ENCODE results near the gene ZNF789.

DNA sequence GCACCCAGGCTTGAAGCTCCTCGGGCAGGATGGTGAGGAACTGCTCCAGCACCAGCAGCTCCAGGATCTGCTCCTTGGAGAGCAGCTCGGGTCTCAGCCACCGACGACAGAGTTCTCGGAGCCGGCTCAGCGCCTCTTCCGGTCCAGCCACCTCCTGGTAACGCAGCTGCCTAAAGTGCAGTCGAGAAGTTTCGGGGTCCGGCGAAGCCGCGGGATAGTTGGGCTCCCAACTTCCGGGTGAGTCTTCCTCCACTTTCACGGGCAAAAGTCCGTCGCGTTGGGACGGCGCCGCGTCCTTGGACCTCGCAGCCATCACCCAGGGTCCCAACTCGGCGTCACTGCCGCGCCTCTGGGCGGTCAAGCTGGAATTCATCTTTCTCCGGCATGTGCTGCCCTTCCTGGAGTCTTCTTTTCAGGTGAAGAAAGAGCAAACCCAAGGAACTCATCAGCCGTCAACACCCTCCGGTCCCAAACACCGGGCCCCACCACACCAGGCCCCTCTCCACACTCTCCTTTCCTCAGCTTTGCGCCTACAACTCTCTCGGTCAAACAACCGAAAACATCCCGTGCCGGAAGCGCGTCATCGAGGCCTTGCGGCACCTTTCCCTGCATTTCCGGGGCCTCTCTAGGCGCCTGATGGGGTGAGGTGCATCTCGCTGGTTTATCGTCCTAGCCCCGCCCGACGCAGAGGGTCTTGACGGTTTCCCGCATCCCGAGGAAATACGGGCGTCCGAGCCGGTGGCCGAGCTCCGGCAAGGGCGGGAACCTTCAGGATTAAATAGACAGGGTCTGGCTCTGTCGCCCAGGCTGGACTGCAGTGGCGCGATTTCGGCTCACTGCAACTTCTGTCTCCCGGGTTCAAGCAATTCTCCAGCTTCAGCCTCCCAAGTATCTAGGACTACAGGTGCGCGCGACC is 27.3 kb downstream of the ZNF789 start, which contains the start of gene ZNF394:
- TF ChIP-seq HOXA7 (CRISPR knock-in tag; IDR thresholded peaks at IDR 0.05; ENCODE audit: borderline replicate concordance), result no peak
- peak; percentile 84 for TF ChIP-seq ZNF501 (tag by site-specific recombination; IDR thresholded peaks at IDR 0.05)
- TF ChIP-seq, protein P1, sequence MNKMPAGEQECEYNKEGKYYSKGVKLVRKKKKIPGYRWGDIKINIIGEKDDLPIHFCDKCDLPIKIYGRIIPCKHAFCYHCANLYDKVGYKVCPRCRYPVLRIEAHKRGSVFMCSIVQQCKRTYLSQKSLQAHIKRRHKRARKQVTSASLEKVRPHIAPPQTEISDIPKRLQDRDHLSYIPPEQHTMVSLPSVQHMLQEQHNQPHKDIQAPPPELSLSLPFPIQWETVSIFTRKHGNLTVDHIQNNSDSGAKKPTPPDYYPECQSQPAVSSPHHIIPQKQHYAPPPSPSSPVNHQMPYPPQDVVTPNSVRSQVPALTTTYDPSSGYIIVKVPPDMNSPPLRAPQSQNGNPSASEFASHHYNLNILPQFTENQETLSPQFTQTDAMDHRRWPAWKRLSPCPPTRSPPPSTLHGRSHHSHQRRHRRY (tag by site-specific recombination; IDR thresholded peaks at IDR 0.05), result no peak
- TF ChIP-seq ZNF10 (tag by site-specific recombination; IDR thresholded peaks at IDR 0.05), result no peak; the same call in 1 of the 2 replicates
- no peak for TF ChIP-seq TCF7L2 (IDR thresholded peaks at IDR 0.05; ENCODE audit: borderline replicate concordance, low read depth, low read length)
- no peak for TF ChIP-seq ZNF274 (IDR thresholded peaks at IDR 0.05; ENCODE audit: low read length)
- TF ChIP-seq ZNF274 (tag by site-specific recombination; IDR thresholded peaks at IDR 0.05; ENCODE audit: borderline replicate concordance), result no peak
- no peak for TF ChIP-seq ZNF530 (tag by site-specific recombination; IDR thresholded peaks at IDR 0.05; ENCODE audit: low read depth)

All from HEK293 (cell line).